ENCODE data around the gene ARHGDIG.

The ARHGDIG gene

DNA sequence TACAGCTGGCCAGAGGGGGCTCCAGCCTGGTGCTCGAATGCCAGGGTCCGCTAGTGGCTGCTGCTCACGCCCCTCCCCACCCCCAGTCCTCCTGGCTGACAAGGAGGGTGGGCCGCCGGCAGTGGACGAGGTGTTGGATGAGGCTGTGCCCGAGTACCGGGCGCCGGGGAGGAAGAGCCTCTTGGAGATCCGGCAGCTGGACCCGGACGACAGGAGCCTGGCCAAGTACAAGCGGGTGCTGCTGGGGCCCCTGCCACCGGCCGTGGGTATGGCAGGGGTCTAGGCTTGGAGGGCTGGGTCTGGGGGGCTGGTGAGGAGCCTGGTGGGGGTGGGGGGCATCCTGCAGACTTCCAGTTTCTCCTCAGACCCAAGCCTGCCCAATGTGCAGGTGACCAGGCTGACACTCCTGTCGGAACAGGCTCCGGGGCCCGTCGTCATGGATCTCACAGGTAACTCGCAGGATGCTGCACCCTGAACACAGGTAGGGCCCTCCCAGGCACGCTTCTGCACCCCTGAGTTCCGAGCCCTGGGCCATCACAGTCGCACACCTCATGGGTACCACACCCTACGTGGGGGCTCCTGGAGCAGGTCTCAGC, 1.4 kb downstream of the ARHGDIG start:
- DNase-seq (ENCODE audit: low read depth) = no peak

GRCh38 chr16:282491-282890, 2.1 kb downstream of the ARHGDIG start:
- no peak for DNase-seq (ENCODE audit: low read depth)

GRCh38 chr16:283033-283805, 2.8 kb downstream of the ARHGDIG start, which contains the start of gene PDIA2:
Gene PDIA2 (plus strand): TSS chr16:283164. CDS start chr16:283170, 6 bp downstream.
- DNase-seq (ENCODE audit: low read depth) = no peak

DNA sequence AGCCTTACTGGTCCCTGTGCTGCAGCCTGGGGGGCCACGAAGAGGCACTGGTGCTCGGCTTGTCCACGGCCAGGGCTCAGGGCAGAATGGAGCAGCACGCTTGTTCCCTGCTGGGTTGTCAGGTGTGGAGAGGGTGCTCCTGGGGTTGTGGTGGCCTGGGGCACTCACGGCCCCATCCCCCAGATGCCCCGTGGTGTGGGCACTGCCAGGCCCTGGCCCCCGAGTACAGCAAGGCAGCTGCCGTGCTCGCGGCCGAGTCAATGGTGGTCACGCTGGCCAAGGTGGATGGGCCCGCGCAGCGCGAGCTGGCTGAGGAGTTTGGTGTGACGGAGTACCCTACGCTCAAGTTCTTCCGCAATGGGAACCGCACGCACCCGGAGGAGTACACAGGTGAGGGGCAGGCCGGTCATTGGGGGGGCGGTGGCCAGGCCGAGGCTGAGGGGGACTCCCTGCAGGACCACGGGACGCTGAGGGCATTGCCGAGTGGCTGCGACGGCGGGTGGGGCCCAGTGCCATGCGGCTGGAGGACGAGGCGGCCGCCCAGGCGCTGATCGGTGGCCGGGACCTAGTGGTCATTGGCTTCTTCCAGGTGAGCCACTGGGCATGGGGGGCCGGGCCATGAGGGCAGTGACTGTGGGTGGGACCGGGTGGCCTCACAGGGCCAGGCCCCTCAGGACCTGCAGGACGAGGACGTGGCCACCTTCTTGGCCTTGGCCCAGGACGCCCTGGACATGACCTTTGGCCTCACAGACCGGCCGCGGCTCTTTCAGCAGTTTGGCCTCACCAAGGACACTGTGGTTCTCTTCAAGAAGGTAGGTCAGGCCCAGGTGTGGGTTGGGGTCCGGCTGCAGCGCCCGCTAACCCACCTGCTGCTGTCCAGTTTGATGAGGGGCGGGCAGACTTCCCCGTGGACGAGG, 4.1 kb downstream of the ARHGDIG start:
- DNase-seq (ENCODE audit: low read depth) = no peak

GRCh38 chr16:285146-286055, 5.0 kb downstream of the ARHGDIG start:
- no peak for DNase-seq (ENCODE audit: low read depth)

GRCh38 chr16:286491-287297, 6.3 kb downstream of the ARHGDIG start:
- DNase-seq (ENCODE audit: low read depth) = no peak

DNA sequence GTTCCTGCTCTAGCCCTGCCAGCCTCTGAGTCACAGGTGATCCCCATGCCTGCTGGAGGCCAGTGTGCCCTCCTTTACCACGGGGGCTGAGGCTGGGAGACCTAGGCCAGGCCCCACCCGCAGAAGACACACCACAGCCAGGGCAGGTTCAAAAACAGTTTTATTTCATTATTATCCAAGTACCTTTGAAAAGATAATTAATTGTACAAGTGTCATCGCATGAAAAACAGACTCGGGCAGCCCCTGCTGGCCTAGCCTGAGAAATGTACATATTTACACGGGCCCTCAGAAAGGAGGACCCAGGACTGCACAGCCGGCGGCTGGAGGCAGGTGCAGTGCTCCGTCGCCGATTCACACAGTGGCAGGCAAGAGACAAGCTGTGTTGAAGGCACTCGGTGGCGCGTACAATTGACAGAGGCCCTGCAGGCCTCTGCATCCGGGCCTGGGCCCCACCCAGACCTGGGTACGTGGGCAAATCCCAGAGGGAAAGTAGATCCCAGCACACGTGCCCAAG, 7.0 kb downstream of the ARHGDIG start:
- DNase-seq (ENCODE audit: low read depth) = no peak

DNA sequence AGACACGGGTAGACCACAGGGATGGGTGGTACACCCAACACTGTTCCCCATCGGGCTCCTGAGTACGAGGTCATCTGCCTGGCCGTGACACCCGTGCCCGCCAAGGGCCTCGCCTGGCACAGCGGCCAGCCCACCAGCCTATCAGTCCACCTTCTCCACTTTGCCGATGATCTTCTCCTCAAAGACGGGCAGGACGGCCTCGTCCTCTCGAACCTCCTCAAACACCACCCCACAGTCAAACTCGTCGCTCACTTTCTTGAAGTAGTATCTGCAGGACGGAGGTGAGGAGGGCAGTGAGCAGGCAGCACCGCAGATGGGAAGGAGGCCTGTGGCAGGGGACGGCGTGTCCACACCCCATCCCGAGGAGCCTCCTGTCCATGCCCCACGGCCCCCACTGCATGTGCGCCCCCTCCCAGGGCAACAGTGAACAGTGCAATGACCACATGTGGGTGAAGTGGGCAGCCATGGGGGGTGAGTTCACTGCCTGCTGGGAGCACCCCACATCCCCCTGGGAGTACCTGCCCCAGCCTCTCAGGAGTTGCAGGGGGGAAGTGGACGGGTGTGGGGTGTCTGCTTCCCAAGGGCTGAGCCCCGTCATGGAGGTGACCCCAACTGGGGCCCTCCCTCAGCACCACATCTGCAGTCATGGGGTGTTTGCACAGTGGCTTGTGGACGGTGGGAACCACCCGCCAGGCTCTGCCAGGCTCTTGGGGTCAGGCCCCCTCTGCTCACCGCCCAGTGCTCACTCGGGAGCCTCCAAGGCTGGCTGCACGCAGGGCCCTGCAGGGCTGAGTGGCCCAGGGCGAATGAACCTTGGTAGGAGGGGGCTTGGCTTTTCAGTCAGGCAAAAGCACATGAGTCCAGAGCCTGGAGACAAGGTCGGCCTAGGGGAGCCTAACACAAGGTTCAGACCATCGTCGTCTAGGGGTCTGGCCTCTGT, 7.9 kb downstream of the ARHGDIG start:
- no peak for DNase-seq (ENCODE audit: low read depth)

DNA sequence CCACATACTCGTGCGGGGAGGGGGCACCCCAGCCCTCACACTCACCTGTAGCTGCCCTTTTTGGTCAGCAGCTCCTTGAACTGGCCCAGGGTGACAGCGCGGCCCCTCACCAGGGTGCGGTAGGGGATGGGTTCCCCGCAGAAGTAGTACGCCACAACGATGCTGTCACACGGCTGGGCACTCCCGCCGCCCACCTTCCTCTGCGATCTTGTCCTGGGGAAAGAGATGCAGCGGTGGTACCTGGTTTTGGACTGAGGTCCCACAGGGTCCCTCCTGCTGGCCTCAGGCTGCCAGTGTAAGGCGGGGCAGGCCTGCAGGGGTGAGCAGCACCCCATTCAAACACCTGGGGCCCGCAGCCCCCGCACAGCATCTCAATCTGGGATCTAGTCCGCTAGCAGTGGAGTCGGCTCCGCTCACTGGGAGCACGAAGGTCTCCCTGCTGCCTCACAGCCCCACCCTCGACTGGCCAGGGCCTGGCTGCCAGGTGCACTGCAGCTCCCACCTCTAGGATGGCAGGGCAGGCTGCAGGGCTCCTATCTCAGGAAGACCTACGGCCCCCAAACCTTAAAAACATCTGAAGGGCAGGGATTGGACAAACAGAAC, 9.1 kb downstream of the ARHGDIG start:
- no peak for DNase-seq (ENCODE audit: low read depth)

DNA sequence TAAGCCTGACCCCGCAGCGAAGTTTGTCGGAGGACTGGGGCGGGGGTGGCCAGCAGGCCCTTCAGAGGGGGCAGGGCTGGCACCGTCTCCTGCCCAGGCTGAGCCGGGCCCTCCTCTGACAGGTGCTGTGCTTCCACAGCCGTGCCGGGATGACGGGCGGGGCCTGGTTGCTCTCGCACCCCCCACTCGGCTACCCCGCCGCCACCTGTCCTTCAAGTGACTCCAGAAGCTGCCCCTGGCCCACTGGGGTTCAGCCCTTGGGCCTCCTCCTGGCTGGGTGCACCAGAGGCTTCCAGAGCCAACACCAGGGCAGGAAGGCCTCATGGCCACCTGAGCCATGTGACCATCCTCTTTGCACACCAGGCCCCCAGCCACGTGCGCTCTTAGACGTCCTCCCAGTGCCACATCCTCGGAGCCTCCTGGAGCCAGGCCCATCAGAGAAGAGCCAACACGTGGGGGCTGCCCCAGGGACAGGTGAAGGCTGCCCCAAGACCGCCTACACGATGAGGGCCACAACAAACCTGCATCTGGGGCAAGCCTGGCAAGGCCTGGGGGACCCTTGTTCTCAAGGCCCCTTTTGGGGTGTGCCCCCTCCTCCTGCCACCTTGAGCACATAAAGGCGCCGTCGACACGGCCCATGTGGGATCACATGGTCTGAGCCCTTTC, 9.8 kb downstream of the ARHGDIG start:
- no peak for DNase-seq (ENCODE audit: low read depth)

- no peak for DNase-seq (ENCODE audit: low read depth)
Measured at GRCh38 chr16:290681-291405, 10.5 kb downstream of the ARHGDIG start.

DNA sequence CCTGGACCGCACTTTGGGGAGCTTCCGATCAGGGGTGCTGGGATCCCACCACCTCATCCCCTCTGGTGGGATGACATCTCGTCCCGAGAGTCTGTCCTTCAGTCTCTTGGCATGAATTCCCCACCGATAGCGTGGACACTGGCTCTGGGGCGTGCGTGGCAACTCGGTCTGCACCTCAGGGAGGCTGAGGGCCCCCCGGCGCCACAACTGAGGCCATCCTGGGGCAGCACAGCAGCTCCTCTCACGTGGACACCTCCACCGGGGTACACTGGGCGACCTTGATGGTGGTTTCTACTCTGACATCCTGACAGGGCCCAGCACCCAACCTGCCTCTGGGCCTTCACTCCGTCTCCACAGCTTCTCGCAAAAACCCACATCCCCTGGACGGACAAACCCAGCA, 11.1 kb downstream of the ARHGDIG start:
- no peak for DNase-seq (ENCODE audit: low read depth)

GRCh38 chr16:293043-293775, 12.8 kb downstream of the ARHGDIG start:
- DNase-seq (ENCODE audit: low read depth) = no peak

GRCh38 chr16:296276-296675, 15.9 kb downstream of the ARHGDIG start:
- DNase-seq (ENCODE audit: low read depth) = no peak

GRCh38 chr16:296806-297510, 16.6 kb downstream of the ARHGDIG start:
- no peak for DNase-seq (ENCODE audit: low read depth)

GRCh38 chr16:297832-298231, 17.4 kb downstream of the ARHGDIG start:
- DNase-seq (ENCODE audit: low read depth) = no peak
